SK-N-SH treated with all-trans-retinoic acid at 6 μM for 48 hours (cell line): ENCODE data around the gene HPS3.

Experiments used
- ATAC-seq: fragments of 200-7000 bp; cut with Tn5 transposase; 3 replicates; pipeline ENCODE4 v1.9.1; 2020; ENCODE audit warnings: mild to moderate bottlenecking, moderate library complexity
- CREB5 ChIP-seq: fragments of 250-450 bp; sonication (Bioruptor Pico); IDR thresholded peaks from 2 replicates; pipeline ENCODE4 v1.5.1; 2020; ENCODE audit warnings: low read depth, mild to moderate bottlenecking, moderate library complexity
- CSDC2 ChIP-seq: fragments of 250-450 bp; sonication (Bioruptor Pico); IDR thresholded peaks from 2 replicates; pipeline ENCODE4 v1.5.0; 2020; ENCODE audit warnings: mild to moderate bottlenecking, moderate library complexity
- CSRNP3 ChIP-seq: fragments of 250-450 bp; sonication (Bioruptor Pico); IDR thresholded peaks from 2 replicates; pipeline ENCODE4 v1.5.1; 2021; ENCODE audit warnings: mild to moderate bottlenecking, moderate library complexity
- ESRRG ChIP-seq: fragments of 250-450 bp; sonication (Bioruptor Pico); IDR thresholded peaks from 2 replicates; pipeline ENCODE4 v1.6.1; 2021; ENCODE audit warnings: mild to moderate bottlenecking
- GLIS3 ChIP-seq: fragments of 250-450 bp; sonication (Bioruptor Pico); IDR thresholded peaks from 2 replicates; pipeline ENCODE4 v1.5.0; 2020; ENCODE audit warnings: mild to moderate bottlenecking, moderate library complexity
- ISL1 ChIP-seq: fragments of 250-450 bp; sonication (Bioruptor Pico); IDR thresholded peaks from 2 replicates; pipeline ENCODE4 v2.1.2; 2022; ENCODE audit warnings: mild to moderate bottlenecking, moderate library complexity
- OSR1 ChIP-seq: fragments of 250-450 bp; sonication (Bioruptor Pico); IDR thresholded peaks from 2 replicates; pipeline ENCODE4 v1.8.0; 2022; ENCODE audit warnings: moderate library complexity, mild to moderate bottlenecking, inconsistent platforms
- PATZ1 ChIP-seq: fragments of 250-450 bp; sonication (Bioruptor Pico); IDR thresholded peaks from 2 replicates; pipeline ENCODE4 v1.8.0; 2020; ENCODE audit warnings: mild to moderate bottlenecking, moderate library complexity, borderline replicate concordance
- POU6F1 ChIP-seq: fragments of 250-450 bp; sonication (Bioruptor Pico); IDR thresholded peaks from 2 replicates; pipeline ENCODE4 v1.8.0; 2021; ENCODE audit warnings: low read depth, mild to moderate bottlenecking, moderate library complexity, borderline replicate concordance
- PPARA ChIP-seq: fragments of 250-450 bp; sonication (Bioruptor Pico); IDR thresholded peaks from 2 replicates; pipeline ENCODE4 v1.5.0; 2020; ENCODE audit warnings: mild to moderate bottlenecking, borderline replicate concordance
- RARB ChIP-seq: fragments of 250-450 bp; sonication (Bioruptor Pico); IDR thresholded peaks from 2 replicates; pipeline ENCODE4 v1.8.0; 2021; ENCODE audit warnings: mild to moderate bottlenecking, moderate library complexity
- SNAI2 ChIP-seq: fragments of 250-450 bp; sonication (Bioruptor Pico); IDR thresholded peaks from 2 replicates; pipeline ENCODE4 v1.5.0; 2020; ENCODE audit warnings: mild to moderate bottlenecking, moderate library complexity
- TCF4 ChIP-seq: fragments of 250-450 bp; sonication (Bioruptor Pico); IDR thresholded peaks from 2 replicates; pipeline ENCODE4 v1.8.0; 2021; ENCODE audit warnings: mild to moderate bottlenecking, moderate library complexity, borderline replicate concordance
- TOX ChIP-seq: fragments of 250-450 bp; sonication (Bioruptor Pico); IDR thresholded peaks from 2 replicates; pipeline ENCODE4 v1.8.0; 2021; ENCODE audit warnings: mild to moderate bottlenecking, moderate library complexity, borderline replicate concordance
- TSHZ2 ChIP-seq: fragments of 250-450 bp; sonication (Bioruptor Pico); IDR thresholded peaks from 2 replicates; pipeline ENCODE4 v1.5.0; 2020; ENCODE audit warnings: mild to moderate bottlenecking, moderate library complexity
- ZC3H10 ChIP-seq: fragments of 250-450 bp; sonication (Bioruptor Pico); IDR thresholded peaks from 2 replicates; pipeline ENCODE4 v1.5.1; 2021; ENCODE audit warnings: mild to moderate bottlenecking, moderate library complexity
- ZFP3 ChIP-seq: fragments of 250-450 bp; sonication (Bioruptor Pico); IDR thresholded peaks from 2 replicates; pipeline ENCODE4 v1.5.0; 2020; ENCODE audit warnings: mild to moderate bottlenecking, moderate library complexity
- ZFP30 ChIP-seq: fragments of 450-650 bp; formaldehyde crosslinking; IDR thresholded peaks from 2 replicates; pipeline ENCODE4 v1.5.0; 2022; ENCODE audit warnings: mild to moderate bottlenecking, moderate library complexity
- ZNF565 ChIP-seq: fragments of 450-650 bp; formaldehyde crosslinking; conservative IDR thresholded peaks from 2 replicates; pipeline ENCODE4 v1.5.0; 2020; ENCODE audit warnings: low read depth, mild to moderate bottlenecking, moderate library complexity
- ZNF70 ChIP-seq: fragments of 450-650 bp; formaldehyde crosslinking; IDR thresholded peaks from 2 replicates; pipeline ENCODE4 v1.5.0; 2020; ENCODE audit warnings: mild to moderate bottlenecking, moderate library complexity
- ZNF8 ChIP-seq: fragments of 450-650 bp; formaldehyde crosslinking; IDR thresholded peaks from 2 replicates; pipeline ENCODE4 v1.5.0; 2020; ENCODE audit warnings: mild to moderate bottlenecking, moderate library complexity

Gene HPS3

GRCh38 chr3:149204390-149204991, 75.1 kb downstream of the HPS3 start:
- TF ChIP-seq ZFP3 (CRISPR knock-in tag) (no peak), CREB5 (CRISPR knock-in tag) (no peak), TOX (CRISPR knock-in tag) (no peak), TCF4 (CRISPR knock-in tag) (no peak), TSHZ2 (CRISPR knock-in tag) (no peak), ZFP30 (no peak), ZNF8 (CRISPR knock-in tag) (no peak), CSRNP3 (CRISPR knock-in tag) (no peak), POU6F1 (no peak), ESRRG (no peak), PATZ1 (no peak), ZC3H10 (CRISPR knock-in tag) (no peak)
- ATAC-seq: no peak

GRCh38 chr3:149207475-149207874, 78.0 kb downstream of the HPS3 start:
- TF ChIP-seq ZNF8 (CRISPR knock-in tag) (no peak), ISL1 (CRISPR knock-in tag) (no peak), ZFP30 (no peak), RARB (no peak), OSR1 (CRISPR knock-in tag) (no peak), CSDC2 (CRISPR knock-in tag) (no peak), GLIS3 (CRISPR knock-in tag) (no peak), PPARA (no peak), CSRNP3 (CRISPR knock-in tag) (no peak), PATZ1 (no peak), SNAI2 (no peak), ZNF70 (CRISPR knock-in tag) (no peak), ZNF565 (no peak)
- ATAC-seq: no peak; the same call in 2 of the 3 replicates
